Fibroblast of skin of scalp (primary cell): Measurements from ENCODE around the gene ZMYM5. TPM values are rescaled to one million over a fixed set of nuclear protein-coding genes. Genes with fewer than 3 reads are reported as not detected.
A peak's percentile ranks its signal among the peaks of the same experiment; 100 is the strongest.
"Not testable (repeated sequence)": the region's sequence is repeated elsewhere in the genome, so short reads cannot be mapped to it uniquely, and the experiment has no call there.

ENCODE experiments used
- DNase-seq: peaks from one replicate; pipeline ENCODE4 v3.0.0-alpha.2; 2013
- polyA plus RNA-seq, 2 experiments: library from polyadenylated mRNA; unstranded; fragments of 120-200 nt; gene quantifications; one replicate each; pipeline ENCODE4 v1.2.1, GENCODE V29; 2013; ENCODE audit not compliant: insufficient read length in 2 of 2

The ZMYM5 gene
- 10.7 TPM for polyA plus RNA-seq (2013, experiment 1 of 2; ENCODE audit: insufficient read length)
- polyA plus RNA-seq (2013, experiment 2 of 2; ENCODE audit: insufficient read length), result 11.4 TPM

- DNase-seq, result peak; percentile 100
Measured at GRCh38 chr13:19863323-19864023, at the start of gene ZMYM5. TSS of gene ZMYM5 (minus strand) at chr13:19863649. CDS start at chr13:19852180, 11,469 bp downstream.

- DNase-seq, result peak; percentile 2
Measured at GRCh38 chr13:19910336-19911072, 47.1 kb upstream of the ZMYM5 start.

- no peak for DNase-seq
Measured at GRCh38 chr13:19908350-19908986, 45.0 kb upstream of the ZMYM5 start.

- DNase-seq, result not testable (repeated sequence)
Measured at GRCh38 chr13:19905487-19906195, 42.2 kb upstream of the ZMYM5 start.

- no peak for DNase-seq
Measured at GRCh38 chr13:19890030-19890429, 26.6 kb upstream of the ZMYM5 start.

GRCh38 chr13:19888799-19889198, 25.4 kb upstream of the ZMYM5 start:
- DNase-seq, result peak; percentile 28

GRCh38 chr13:19882231-19882630, 18.8 kb upstream of the ZMYM5 start:
- DNase-seq, result no peak

- DNase-seq, result no peak
Measured at GRCh38 chr13:19881641-19882040, 18.2 kb upstream of the ZMYM5 start.

GRCh38 chr13:19864746-19865309, 1.4 kb upstream of the ZMYM5 start:
- peak; percentile 79 for DNase-seq

- DNase-seq, result peak; percentile 82
Measured at GRCh38 chr13:19864024-19864745, 736 bp upstream of the ZMYM5 start.

GRCh38 chr13:19862481-19863313, 752 bp downstream of the ZMYM5 start:
- DNase-seq, result peak; percentile 23

GRCh38 chr13:19861762-19862161, 1.7 kb downstream of the ZMYM5 start:
- no peak for DNase-seq

GRCh38 chr13:19860884-19861655, 2.4 kb downstream of the ZMYM5 start:
- peak; percentile 78 for DNase-seq

GRCh38 chr13:19857637-19858036, 5.8 kb downstream of the ZMYM5 start:
- DNase-seq, result not testable (repeated sequence)

GRCh38 chr13:19852766-19853165, 10.7 kb downstream of the ZMYM5 start:
- DNase-seq, result no peak

- DNase-seq, result peak; percentile 96
Measured at GRCh38 chr13:19845758-19846157, 17.7 kb downstream of the ZMYM5 start.

GRCh38 chr13:19838865-19839275, 24.6 kb downstream of the ZMYM5 start:
- peak; percentile 91 for DNase-seq

GRCh38 chr13:19836472-19836871, 27.0 kb downstream of the ZMYM5 start:
- DNase-seq, result peak; percentile 12

GRCh38 chr13:19834704-19835103, 28.7 kb downstream of the ZMYM5 start:
- no peak for DNase-seq

GRCh38 chr13:19822673-19823072, 40.8 kb downstream of the ZMYM5 start:
- no peak for DNase-seq
